ENCODE results near the gene MMP12.
"Not testable (repeated sequence)": the region's sequence is repeated elsewhere in the genome, so short reads cannot be mapped to it uniquely, and the experiment has no call there.

MMP12 gene

GRCh38 chr11:102874852-102875251, at the start of gene MMP12:
MMP12 (minus strand) TSS chr11:102874982; CDS start chr11:102874937, 45 bp downstream.
- DNase-seq (no peak), ATAC-seq (replicated peaks) (no peak)
- Mint-ChIP-seq H3K36me3 (no peaks in the 10 kb centered on the region), H3K4me3 (no peak within 1 kb of the TSS), H3K27ac (no peak within 1 kb of the TSS), H3K9me3 (no peaks in the 10 kb centered on the region), H3K27me3 (peaks cover 9 to 13% of the 10 kb centered on the region in 2 donors), H3K4me1 (no peaks in the 10 kb centered on the region)

- Mint-ChIP-seq H3K4me3 (no peak overlapping the region), H3K27ac (no peak overlapping the region), H3K4me1 (peaks cover 10 to 19% of the 10 kb centered on the region in 2 donors), H3K9me3 (no peaks in the 10 kb centered on the region), H3K27me3 (peaks cover 17 to 24% of the 10 kb centered on the region in 2 donors), H3K36me3 (no peaks in the 10 kb centered on the region)
- DNase-seq (no peak), ATAC-seq (replicated peaks) (no peak)
Observed at GRCh38 chr11:102921587-102922220, 46.9 kb upstream of the MMP12 start.

GRCh38 chr11:102920118-102920684, 45.4 kb upstream of the MMP12 start:
- Mint-ChIP-seq H3K9me3 (no peaks in the 10 kb centered on the region), H3K27ac (peak overlapping the region; percentile 22), H3K27me3 (peaks cover 21 to 35% of the 10 kb centered on the region in 2 donors), H3K4me1 (peaks cover 10 to 19% of the 10 kb centered on the region in 2 donors), H3K36me3 (no peaks in the 10 kb centered on the region), H3K4me3 (peak overlapping the region in 1 of 2 donors; percentile 17)
- ATAC-seq (replicated peaks) (peak; percentile 97 to 98), DNase-seq (no peak)

GRCh38 chr11:102915044-102915375, 40.2 kb upstream of the MMP12 start:
- Mint-ChIP-seq H3K4me1 (peaks cover 2 to 6% of the 10 kb centered on the region in 2 donors), H3K27me3 (peaks cover 7 to 29% of the 10 kb centered on the region in 2 donors), H3K27ac (no peak overlapping the region), H3K9me3 (no peaks in the 10 kb centered on the region), H3K4me3 (no peak overlapping the region), H3K36me3 (no peaks in the 10 kb centered on the region)
- DNase-seq, result no peak
- ATAC-seq (replicated peaks), result no peak

GRCh38 chr11:102914238-102915043, 39.7 kb upstream of the MMP12 start:
- Mint-ChIP-seq H3K4me3 (no peak overlapping the region), H3K4me1 (no peaks in the 10 kb centered on the region), H3K36me3 (no peaks in the 10 kb centered on the region), H3K27ac (no peak overlapping the region), H3K9me3 (no peaks in the 10 kb centered on the region), H3K27me3 (peaks cover 7 to 31% of the 10 kb centered on the region in 2 donors)
- ATAC-seq (replicated peaks) (peak; percentile 38 to 41), DNase-seq (no peak)

- H3K27me3 Mint-ChIP-seq, result peaks cover 14 to 34% of the 10 kb centered on the region in 2 donors
- H3K4me3 Mint-ChIP-seq, result no peak overlapping the region
- H3K9me3 Mint-ChIP-seq, result no peaks in the 10 kb centered on the region
- H3K36me3 Mint-ChIP-seq, result no peaks in the 10 kb centered on the region
- ATAC-seq (replicated peaks), result no peak
- no peak for DNase-seq
- H3K27ac Mint-ChIP-seq, result no peak overlapping the region
- no peaks in the 10 kb centered on the region for H3K4me1 Mint-ChIP-seq
Observed at GRCh38 chr11:102912482-102912830, 37.7 kb upstream of the MMP12 start.

- ATAC-seq (replicated peaks) (no peak), DNase-seq (no peak)
- Mint-ChIP-seq H3K27me3 (peaks cover 14 to 29% of the 10 kb centered on the region in 2 donors), H3K4me1 (no peaks in the 10 kb centered on the region), H3K27ac (no peak overlapping the region), H3K4me3 (no peak overlapping the region), H3K9me3 (no peaks in the 10 kb centered on the region), H3K36me3 (no peaks in the 10 kb centered on the region)
Observed at GRCh38 chr11:102911758-102912481, 37.1 kb upstream of the MMP12 start.

GRCh38 chr11:102905848-102906247, 31.1 kb upstream of the MMP12 start:
- H3K27me3 Mint-ChIP-seq, result peaks cover 10 to 17% of the 10 kb centered on the region in 2 donors
- H3K4me1 Mint-ChIP-seq; H3K36me3 Mint-ChIP-seq; DNase-seq; H3K27ac Mint-ChIP-seq; H3K4me3 Mint-ChIP-seq; H3K9me3 Mint-ChIP-seq; ATAC-seq (replicated peaks): not testable (repeated sequence)

GRCh38 chr11:102903895-102904294, 29.1 kb upstream of the MMP12 start:
- H3K27me3 Mint-ChIP-seq, result peaks cover 10 to 17% of the 10 kb centered on the region in 2 donors

GRCh38 chr11:102900346-102900745, 25.6 kb upstream of the MMP12 start:
- DNase-seq, result no peak
- Mint-ChIP-seq H3K27ac (no peak overlapping the region), H3K4me3 (no peak overlapping the region), H3K36me3 (no peaks in the 10 kb centered on the region), H3K27me3 (peaks cover 8 to 11% of the 10 kb centered on the region in 2 donors), H3K9me3 (peaks cover 2 to 6% of the 10 kb centered on the region in 2 donors), H3K4me1 (no peaks in the 10 kb centered on the region)
- ATAC-seq (replicated peaks), result no peak

More at GRCh38 chr11:102903895-102904294, 29.1 kb upstream of the MMP12 start:
- not testable (repeated sequence) for ATAC-seq (replicated peaks); DNase-seq; H3K9me3 Mint-ChIP-seq; H3K36me3 Mint-ChIP-seq; H3K27ac Mint-ChIP-seq; H3K4me3 Mint-ChIP-seq; H3K4me1 Mint-ChIP-seq

GRCh38 chr11:102891736-102892135, 17.0 kb upstream of the MMP12 start:
- DNase-seq (no peak), ATAC-seq (replicated peaks) (no peak)
- no peak overlapping the region for H3K27ac Mint-ChIP-seq

GRCh38 chr11:102886999-102887398, 12.2 kb upstream of the MMP12 start:
- ATAC-seq (replicated peaks) (no peak), DNase-seq (no peak)
- H3K27me3 Mint-ChIP-seq, result peaks cover 0 to 8% of the 10 kb centered on the region in 2 donors
- H3K27ac Mint-ChIP-seq, result no peak overlapping the region
- no peak overlapping the region for H3K4me3 Mint-ChIP-seq
- H3K36me3 Mint-ChIP-seq, result no peaks in the 10 kb centered on the region
- peaks cover 0 to 1% of the 10 kb centered on the region in 2 donors for H3K9me3 Mint-ChIP-seq
- H3K4me1 Mint-ChIP-seq, result peaks cover 4 to 10% of the 10 kb centered on the region in 2 donors

More at GRCh38 chr11:102891736-102892135, 17.0 kb upstream of the MMP12 start:
- Mint-ChIP-seq H3K4me3 (no peak overlapping the region), H3K4me1 (no peaks in the 10 kb centered on the region), H3K27me3 (peaks cover 0 to 22% of the 10 kb centered on the region in 2 donors), H3K36me3 (no peaks in the 10 kb centered on the region), H3K9me3 (peaks cover 6 to 9% of the 10 kb centered on the region in 2 donors)

- H3K9me3 Mint-ChIP-seq, result peaks cover 0 to 1% of the 10 kb centered on the region in 2 donors
- ATAC-seq (replicated peaks) (peak in 1 of 2 donors; percentile 1), DNase-seq (no peak)
- no peaks in the 10 kb centered on the region for H3K36me3 Mint-ChIP-seq
- peaks cover 4 to 10% of the 10 kb centered on the region in 2 donors for H3K4me1 Mint-ChIP-seq
- H3K27me3 Mint-ChIP-seq, result peaks cover under 1 to 4% of the 10 kb centered on the region in 2 donors
- no peak overlapping the region for H3K4me3 Mint-ChIP-seq
- no peak overlapping the region for H3K27ac Mint-ChIP-seq
Observed at GRCh38 chr11:102883141-102883540, 8.4 kb upstream of the MMP12 start.

- peaks cover 7 to 8% of the 10 kb centered on the region in 2 donors for H3K27me3 Mint-ChIP-seq
- peak; percentile 91 to 97 for ATAC-seq (replicated peaks)
- H3K36me3 Mint-ChIP-seq, result no peaks in the 10 kb centered on the region
- H3K27ac Mint-ChIP-seq, result peak overlapping the region; percentile 1
- peaks cover 4 to 10% of the 10 kb centered on the region in 2 donors for H3K4me1 Mint-ChIP-seq
- DNase-seq, result peak; percentile 27
- H3K4me3 Mint-ChIP-seq, result no peak overlapping the region
- peaks cover 0 to 1% of the 10 kb centered on the region in 2 donors for H3K9me3 Mint-ChIP-seq
Observed at GRCh38 chr11:102882389-102883024, 7.7 kb upstream of the MMP12 start.
